ENCODE results near the gene RAET1G. TPM values are rescaled to one million over a fixed set of nuclear protein-coding genes. Genes with fewer than 3 reads are reported as not detected.
"Not testable (repeated sequence)": the region's sequence is repeated elsewhere in the genome, so short reads cannot be mapped to it uniquely, and the experiment has no call there.

Gene RAET1G
- polyA plus RNA-seq, 4 donors = 1.1 to 1.8 (median 1.4) TPM

DNA sequence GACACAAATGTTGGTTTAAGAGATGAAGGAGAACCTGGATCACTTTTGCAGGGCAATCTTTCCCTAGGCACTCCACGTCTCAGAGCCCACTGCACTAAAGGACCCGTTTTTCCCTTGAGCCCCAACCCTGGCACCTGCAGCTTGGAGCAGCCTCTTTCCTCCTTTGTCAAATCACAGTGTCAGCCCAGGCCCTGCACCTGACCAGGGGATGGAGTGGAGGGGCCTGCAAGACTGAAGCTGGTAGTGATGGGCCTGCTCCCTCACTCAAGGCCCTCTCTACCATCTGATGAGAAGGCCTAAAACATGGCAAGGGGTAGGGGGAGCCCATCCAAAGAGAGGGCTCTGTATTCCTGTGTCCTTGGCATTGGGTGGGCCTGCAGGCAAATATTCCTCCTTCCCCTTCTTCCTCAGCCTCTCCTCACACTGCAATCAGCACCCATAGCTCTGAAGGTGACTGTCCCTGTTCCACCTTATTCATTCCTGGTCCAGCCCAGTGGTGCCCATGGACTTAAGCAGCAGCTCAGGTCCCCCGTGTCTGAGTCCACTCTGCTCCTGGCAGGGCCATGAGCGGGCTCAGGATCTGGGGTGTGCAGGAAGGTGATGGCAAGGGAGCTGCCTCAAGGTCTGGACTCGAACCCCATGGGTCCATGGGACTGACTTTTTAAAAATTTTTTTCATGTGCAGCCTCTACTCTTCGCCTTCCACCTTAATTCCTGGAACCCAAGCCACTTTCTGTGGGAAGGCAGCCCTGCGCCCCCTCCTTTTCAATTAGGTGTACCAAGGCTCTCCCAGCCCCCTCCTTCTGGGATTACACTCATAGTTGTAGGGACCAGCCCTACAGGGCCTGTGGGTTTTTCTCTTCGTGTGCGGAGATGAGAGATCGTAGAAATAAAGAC is 6.7 kb downstream of the RAET1G start:
- DNase-seq (ENCODE audit: low read depth in 4 of 4, low spot score in 3 of 4) = no peak

DNA sequence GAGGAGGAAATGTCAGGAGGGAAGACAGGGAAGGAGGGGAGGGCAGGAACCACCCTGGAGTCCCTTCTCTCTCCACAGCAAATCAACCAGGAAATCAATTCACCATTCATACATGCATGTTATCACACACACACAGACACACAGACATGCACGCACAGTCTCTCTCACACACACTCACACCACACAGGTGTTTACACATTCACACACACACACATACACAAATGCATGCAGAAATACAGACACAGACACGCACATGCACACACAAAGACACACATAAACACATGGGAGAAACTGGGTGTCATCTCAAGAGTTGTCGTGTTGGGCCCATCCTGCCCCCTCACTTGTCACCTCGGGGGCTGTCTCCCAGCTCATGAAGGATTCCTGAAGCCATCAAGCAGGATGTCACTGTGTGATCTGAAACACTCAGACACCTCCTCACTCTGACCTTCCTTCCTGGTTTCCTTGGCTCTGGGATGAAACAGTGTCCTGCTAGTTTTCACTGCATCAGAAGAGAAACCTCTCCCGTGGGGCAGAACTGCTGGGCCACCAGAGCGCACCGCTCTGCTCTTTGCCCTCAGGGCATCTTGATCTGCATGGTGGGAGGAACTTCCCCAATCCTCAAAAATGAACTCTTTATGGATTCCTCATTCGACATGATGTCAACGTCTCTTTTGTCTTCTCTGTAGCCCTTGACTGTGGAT is 9.2 kb downstream of the RAET1G start:
- no peak for DNase-seq (ENCODE audit: low read depth in 4 of 4, low spot score in 3 of 4)

DNA sequence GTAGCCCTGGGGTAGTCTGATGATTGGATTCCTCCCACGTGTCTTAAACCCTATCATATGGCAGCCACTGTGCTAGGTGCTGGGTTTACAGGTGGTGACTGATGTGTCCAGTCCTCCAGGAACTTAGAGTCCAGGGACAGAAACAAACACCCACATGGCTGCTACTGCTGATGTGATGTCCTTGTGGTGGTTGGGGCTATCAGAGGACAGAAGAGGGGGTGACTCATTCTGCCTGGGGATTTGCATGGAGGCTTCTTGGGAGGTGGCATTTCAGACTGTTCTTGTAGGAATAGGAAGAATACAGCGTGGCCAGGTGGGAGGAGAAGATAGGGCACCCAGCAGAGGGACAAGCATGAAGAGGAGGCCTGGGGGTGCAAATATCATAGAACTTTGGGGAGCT is 9.8 kb downstream of the RAET1G start:
- no peak for DNase-seq (ENCODE audit: low read depth in 4 of 4, low spot score in 3 of 4)

DNA sequence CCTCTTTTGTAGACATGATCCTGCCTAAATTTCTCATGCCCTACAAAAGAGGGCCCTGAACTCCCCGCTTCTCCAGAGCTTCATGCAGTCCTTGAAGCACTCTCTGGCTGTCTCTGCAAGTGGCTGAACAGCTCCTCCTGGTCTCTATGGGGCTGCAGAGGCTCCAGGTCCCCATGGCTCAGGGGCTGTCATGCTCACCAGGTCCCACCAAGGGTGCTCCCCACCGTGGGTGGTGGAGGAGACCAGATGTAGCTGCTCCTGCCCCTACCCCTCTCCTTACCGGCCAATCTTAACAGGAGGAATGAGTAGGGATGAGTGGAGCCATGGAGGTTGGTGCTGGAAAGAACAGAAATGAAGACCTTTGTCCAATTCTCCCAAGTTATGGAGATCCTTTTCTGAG is 10.2 kb downstream of the RAET1G start:
- DNase-seq (ENCODE audit: low read depth in 4 of 4, low spot score in 3 of 4) = not testable (repeated sequence)

DNA sequence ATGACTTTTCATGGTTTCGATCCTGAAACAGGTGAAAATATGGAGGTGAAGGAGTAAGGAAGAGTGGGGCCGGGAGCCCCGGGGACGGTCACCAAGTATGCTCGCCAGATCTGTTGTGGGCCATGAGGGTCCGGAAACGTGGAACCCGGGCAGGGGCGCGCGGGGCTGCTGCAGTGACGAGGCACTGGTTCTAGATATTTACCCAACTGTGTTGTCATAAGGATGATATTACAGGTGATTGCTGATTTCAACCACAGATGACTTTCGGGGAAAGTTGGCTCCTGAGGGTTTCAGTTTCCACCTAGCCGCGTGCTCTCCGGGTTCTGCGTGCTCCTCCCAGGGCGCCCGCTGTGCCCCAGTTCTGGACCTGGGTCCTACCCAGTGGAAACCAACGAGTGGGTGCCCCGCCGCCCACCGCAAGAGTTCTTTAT is 12.2 kb downstream of the RAET1G start:
- no peak for DNase-seq (ENCODE audit: low read depth in 4 of 4, low spot score in 3 of 4)

DNA sequence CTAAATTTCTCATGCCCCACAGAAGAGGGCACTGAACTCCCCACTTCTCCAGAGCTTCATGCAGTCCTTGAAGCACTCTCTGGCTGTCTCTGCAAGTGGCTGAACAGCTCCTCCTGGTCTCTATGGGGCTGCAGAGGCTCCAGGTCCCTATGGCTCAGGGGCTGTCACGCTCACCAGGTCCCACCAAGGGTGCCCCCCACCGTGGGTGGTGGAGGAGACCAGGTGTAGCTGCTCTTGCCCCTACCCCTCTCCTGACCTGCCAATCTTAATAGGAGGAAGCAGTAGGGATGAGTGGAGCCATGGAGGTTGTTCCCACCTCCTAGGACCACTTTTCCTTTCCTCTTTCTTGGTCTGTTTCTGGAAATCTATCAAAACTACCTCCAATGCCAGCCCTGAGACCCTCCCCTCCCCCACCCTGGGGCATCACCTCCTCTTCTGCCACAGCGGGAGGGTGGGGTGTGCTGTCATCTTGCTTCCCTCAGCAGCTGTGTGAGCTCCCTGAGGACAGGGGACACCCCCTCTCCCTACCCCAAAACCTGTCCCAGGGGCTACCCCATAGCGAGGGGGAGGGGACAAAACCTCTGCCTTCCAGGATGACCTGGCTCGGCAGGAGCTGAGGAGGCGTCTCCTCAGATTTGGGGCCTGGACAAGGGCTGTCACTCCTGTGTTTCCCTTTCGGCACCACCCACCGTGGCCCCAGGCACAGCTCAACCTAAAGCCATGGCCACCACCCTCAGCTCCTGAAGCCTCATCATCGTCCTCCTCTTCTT is 13.0 kb downstream of the RAET1G start:
- DNase-seq (ENCODE audit: low read depth in 4 of 4, low spot score in 3 of 4) = no peak

DNA sequence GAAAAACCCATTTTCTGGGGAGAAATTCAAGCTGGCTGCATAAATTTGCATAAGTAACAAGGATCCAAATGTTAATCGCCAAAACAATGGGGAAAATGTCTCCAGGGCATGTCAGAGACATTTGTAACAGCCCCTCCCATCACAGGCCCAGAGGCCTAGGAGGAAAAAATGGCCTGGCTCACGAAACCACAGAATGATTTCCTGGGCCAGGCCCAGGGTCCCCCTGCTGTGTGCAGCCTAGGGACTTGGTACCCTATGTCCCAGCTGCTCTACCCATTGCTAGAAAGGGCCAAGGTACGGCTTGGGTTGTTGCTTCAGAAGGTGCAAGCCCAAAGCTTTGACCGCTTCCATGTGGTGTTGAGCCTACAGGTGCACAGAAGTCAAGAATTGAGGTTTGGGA is 14.4 kb downstream of the RAET1G start:
- DNase-seq (ENCODE audit: low read depth in 4 of 4, low spot score in 3 of 4) = not testable (repeated sequence)

DNA sequence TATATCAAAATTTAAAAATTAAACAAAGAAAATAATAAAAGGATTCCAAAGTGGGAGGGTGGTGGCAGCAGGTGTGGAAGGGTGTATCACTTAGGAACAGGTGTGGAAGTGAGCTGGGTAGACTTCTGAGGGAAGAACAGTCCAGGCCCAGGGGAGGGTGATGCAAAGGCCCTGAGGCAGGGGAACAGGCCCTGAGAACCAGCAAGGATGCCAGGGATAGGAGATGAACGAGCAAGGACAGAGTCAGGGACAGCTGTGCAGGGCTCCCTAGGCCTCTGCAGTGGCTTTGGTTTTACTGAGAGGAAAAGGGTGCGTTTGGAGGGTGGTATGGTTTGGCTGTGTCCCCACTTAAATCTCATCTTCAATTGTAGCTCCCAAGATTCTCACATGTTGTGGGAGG is 15.6 kb downstream of the RAET1G start:
- DNase-seq (ENCODE audit: low read depth in 4 of 4, low spot score in 3 of 4) = no peak

DNA sequence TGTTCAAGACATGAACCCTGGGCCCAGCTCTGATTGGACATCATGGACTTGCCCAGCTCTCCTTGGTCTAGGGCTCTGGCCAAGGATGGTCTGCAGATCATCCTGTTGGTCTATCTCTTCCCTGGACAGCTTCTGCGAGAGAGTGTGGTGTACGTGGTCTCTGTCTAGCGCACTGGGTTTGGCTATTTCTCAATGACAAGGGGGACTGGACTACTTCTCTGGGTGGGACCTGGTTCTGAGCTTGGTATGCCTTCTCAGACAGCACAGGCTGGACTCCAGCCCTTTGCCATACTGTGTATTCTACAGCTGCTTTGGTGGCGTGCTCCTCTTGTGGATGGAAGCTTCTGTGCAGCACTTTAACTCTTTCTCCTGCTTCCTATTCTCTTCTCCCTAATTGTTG is 16.5 kb downstream of the RAET1G start:
- no peak for DNase-seq (ENCODE audit: low read depth in 4 of 4, low spot score in 3 of 4)

DNA sequence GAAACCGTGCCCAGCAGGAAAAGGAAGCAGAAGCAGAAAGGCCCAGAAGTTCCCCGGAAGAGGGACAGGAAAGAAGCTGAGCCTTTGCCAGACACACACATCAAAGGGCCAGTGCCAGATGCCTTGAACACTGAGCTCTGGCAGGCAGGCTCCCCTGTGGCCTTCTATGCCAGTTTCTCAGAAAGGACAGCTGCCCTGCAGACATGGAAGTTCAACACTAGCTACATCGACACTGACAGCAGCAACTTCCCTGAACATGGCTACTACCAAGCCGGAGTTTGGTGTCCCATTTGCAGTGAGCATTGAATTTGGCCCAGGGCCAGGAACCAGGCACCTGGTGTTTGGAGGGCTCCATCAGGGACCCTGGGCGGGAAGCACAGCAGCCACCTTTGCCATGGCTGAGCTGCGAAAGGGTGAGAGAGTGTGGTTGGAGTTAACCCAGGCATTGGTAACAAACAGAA is 17.0 kb downstream of the RAET1G start:
- no peak for DNase-seq (ENCODE audit: low read depth in 4 of 4, low spot score in 3 of 4)

DNA sequence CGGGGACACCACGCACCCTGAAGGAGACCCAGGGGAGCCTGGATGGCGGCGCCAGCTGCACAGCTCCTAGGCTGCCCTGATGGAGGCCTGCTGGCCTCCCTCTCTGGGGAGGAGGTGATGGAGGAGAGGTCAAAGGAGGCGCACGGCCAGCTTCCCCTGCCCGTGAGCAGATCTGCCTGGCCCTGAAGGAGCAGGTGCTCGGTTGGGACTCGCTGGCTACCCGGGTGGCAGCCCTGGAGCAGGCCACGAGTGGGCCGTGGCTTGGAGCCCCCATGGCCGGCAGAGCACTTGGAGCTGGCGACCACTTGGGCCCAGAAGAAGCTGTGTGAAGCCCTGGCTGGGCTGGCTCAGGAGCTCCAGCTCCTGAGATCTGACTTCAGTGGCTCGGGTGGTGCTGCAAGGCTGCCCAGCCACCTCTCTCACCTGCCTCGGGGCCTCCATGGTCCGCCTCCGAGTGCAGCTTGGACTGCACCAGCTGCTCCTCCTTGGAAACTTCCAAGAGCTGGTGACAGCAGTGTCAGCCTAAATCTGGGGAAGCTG is 17.5 kb downstream of the RAET1G start:
- no peak for DNase-seq (ENCODE audit: low read depth in 4 of 4, low spot score in 3 of 4)

DNA sequence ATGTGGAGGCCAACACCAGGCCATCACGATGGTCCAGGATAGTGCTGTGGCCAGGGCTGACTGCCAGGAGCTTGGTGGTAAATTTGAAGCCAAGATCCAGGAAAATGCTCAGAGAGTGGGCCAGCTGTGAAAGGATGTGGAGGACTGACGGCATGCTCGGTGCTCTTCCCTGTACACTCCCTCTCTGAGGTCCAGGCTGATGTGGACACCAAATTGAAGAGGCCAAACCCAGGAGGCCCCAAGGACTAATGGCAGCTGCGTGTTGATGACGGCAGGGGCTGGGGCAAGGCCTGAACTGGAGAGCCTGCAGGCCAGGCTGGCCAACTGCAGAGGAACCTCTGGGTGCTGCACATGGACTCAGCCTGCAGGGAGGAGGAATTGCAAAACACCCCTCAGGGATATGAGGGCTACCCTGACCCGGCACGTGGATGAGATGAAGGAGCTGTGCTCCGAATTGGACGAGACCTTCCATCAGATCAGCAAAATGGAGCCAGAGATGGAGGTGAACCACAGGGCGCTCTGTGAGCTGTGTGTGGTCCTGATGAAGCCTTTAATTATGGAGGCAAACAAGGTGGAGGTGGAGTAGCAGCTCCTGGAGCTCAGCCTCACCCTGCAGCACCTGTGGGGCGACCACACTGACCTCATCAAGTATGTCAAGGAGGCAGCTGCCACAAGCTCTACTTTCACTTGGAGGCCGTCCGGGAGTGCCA is 18.1 kb downstream of the RAET1G start:
- no peak for DNase-seq (ENCODE audit: low read depth in 4 of 4, low spot score in 3 of 4)

DNA sequence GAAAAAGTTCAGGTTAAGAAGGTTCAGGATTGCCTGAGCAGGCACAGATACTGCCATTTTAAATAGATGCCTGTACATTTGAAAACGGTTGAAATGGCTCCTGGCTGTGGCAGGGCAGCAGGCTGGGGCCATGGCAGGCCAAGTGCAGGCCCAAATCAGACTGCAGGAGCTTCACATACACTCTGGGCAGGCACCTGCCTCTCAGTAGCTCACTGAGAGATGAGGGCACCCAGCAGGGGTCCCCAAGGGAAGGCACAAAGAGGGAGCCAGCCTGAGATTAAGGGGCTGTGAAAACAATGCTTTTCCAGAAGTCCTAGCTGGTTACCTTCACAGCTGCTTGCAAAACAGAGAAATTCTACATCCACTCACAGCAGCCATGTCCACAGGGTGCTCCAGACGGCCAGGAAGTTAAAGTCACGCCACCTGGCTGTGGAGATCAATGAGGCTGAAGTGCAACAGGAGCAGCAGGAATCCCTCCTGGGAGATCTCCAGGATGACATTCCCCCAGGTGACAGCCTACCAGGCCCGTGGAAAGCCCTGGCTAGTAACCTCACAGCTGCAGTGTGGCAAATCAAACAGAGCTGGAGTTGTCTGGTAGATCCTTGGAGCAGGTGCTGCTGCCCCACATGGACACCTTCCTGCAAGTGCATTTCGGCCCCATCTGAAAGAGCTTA is 18.8 kb downstream of the RAET1G start:
- no peak for DNase-seq (ENCODE audit: low read depth in 4 of 4, low spot score in 3 of 4)

DNA sequence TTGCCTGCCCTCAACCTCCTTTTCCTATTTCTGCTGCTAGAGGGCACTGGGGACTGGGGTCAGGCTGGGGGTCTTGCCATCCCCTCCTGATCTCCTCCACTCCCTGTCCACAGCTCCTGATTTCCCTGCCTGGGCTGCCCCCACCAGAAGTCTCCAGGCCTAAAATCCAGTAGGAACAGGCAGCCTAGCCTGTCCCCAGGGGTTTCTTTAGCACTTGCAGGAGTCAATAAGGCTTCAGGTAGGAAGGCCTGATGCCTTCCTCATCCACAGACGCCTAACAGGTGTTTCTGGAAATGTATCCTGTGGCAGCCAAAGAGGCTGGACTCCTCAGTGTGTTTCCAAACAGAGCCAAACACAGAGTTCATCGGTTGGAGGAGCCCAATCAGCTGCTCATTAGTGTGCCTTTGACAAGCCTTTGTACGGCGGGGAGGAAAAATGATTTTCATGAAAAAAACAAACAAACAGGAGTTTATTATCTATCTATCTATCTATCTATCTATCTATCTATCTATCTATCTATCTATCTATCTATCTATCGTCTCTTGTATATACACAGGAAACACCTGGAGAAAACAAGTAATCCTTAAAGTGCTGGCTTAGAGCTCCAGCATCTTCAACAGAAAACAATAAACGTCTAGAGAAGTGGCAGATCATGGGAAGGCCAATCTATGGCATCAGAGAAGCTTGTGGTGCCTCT is 21.3 kb downstream of the RAET1G start:
- DNase-seq (ENCODE audit: low read depth in 4 of 4, low spot score in 3 of 4) = no peak

DNA sequence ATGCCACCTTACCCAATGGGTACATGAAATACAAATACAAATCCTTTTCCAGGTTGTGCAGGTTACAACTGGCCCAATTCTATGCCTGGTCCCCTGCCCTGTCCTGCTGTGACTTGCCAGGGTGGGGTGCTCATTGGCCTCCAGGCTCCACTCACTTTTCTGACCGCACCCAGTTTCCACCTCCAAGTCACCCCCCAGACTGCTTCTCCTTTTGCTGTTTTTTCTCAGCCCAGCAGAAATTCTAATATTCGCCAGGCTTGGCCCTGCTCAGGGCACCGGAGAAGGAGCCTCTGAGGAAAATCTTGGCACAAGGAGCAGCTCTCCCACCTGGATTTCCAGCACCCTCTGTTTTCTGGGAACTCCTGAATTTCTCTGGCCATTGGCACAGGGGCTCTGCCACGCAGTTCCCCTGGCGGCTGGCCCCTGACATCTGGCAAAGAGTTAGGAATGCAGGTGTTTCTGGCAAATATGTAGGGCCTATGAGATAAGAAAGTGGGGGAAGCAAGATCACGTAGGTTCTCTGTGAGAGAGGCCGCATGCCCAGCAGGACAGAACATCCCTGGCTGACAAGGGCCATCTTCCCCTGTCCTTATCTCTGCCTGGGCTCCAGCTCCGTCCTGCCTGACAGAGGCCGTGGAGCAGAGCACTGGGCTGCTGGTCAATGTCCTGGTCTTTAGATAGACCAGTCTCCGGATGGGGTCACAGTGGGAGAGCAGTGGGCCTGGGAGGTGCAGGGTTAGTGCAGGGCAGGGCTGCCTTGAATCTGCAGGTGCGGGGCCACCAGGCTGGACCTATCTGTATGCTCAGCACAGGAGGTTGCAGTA is 22.1 kb downstream of the RAET1G start:
- DNase-seq (ENCODE audit: low read depth in 4 of 4, low spot score in 3 of 4) = no peak

DNA sequence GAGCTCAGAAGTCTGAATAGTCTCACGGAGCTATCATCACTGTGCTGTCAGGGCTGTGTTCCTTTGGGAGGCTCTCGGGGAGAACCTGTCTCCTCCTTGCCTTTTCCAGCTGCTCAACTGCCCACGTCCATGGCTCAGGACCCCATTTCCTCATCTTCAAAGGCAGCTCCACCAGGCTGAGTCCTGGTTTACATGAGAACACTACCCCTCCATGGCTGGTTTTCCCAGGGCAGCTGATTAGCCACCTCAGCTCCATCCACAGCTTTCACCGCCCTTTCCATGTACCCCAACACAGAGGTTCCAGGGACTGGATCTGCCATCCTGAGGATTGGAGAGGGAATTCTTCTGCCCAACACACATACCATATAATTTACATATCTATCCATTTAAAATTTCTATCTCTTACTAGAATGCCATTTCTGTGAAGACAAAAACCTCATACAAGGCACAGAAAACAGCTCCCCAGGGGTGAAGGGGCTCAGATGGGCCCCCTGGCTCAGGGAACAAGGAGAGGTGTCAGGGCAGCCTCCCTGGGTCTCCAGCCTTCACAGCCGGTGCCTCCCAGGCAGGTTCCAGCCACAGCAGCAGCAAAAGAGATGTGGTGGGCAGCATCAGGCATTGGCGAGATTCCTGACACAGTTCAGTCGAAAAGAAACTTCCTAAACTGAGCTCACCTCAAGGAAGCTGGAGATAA is 22.8 kb downstream of the RAET1G start:
- no peak for DNase-seq (ENCODE audit: low read depth in 4 of 4, low spot score in 3 of 4)

DNA sequence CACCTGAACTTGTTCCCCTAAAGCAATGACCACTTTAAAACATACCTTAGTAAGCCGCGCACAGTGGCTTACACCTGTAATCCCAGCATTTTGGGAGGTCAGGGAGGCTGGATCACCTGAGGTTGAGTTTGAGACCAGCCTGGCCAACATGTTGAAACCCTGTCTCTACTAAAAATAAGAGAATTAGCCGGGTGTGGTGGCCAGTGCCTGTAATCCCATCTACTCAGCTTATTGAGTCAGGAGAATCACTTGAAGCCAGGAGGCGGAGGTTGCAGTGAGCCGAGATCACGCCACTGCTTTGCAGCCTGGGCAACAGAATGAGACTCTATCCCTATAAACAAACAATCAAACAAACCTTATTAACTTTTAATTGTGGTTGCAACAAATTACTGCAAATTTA is 23.4 kb downstream of the RAET1G start:
- DNase-seq (ENCODE audit: low read depth in 4 of 4, low spot score in 3 of 4) = no peak

DNA sequence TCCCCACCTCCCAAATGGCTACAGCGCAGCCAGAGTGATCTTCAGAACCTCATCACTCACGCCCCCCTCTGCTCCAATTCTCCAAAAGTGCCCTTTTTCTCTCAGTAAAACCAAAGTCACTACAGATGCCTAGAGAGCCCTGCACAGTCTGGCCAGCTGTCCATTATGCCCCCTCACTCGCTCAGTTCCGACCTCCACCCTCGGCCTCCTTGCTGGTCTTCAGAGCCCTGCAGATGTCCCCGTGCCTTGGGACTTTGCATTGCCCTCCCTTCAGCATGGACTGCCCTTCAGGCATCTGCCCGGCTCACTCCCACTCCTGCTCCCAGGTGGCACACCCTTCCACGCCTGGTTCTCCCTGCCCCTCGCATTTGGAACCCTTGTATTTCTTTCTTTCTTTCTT is 24.0 kb downstream of the RAET1G start:
- DNase-seq (ENCODE audit: low read depth in 4 of 4, low spot score in 3 of 4) = no peak

All from right renal pelvis (tissue), 4 donors.